Liver (tissue), 9 donors: ENCODE data around the gene BBS5. TPM values are rescaled to one million over a fixed set of nuclear protein-coding genes. Genes with fewer than 3 reads are reported as not detected.

Experiments
- DNase-seq: peaks from one replicate; pipeline ENCODE4 v3.0.0-alpha.2; 2017; ENCODE audit warnings: low spot score
- H3K27ac ChIP-seq, 2 donors: one replicate each; pipeline ENCODE4 v1.7.0; 2013; ENCODE audit warnings: inconsistent platforms in 2 of 2, low read length in 2 of 2, control low read depth in 1 of 2, low read depth in 1 of 2, mild to moderate bottlenecking in 1 of 2
- H3K27me3 ChIP-seq, 4 donors: one replicate each; pipeline versions ENCODE4 v1.6.1 to v1.7.0; 2013; ENCODE audit warnings: low read length in 3 of 4, inconsistent platforms in 1 of 4, mild to moderate bottlenecking in 1 of 4, moderate library complexity in 1 of 4; ENCODE audit not compliant: control insufficient read depth in 4 of 4, insufficient read depth in 4 of 4
- H3K36me3 ChIP-seq, 4 donors: one replicate each; pipeline versions ENCODE4 v1.6.1 to v1.7.0; 2013; ENCODE audit warnings: low read length in 3 of 4, mild to moderate bottlenecking in 3 of 4, low read depth in 1 of 4, moderate library complexity in 1 of 4; ENCODE audit not compliant: control insufficient read depth in 4 of 4, insufficient read depth in 3 of 4
- H3K4me1 ChIP-seq, 4 donors: one replicate each; pipeline versions ENCODE4 v1.6.1 to v1.7.0; 2013; ENCODE audit warnings: low read length in 3 of 4, mild to moderate bottlenecking in 3 of 4, moderate library complexity in 1 of 4; ENCODE audit not compliant: control insufficient read depth in 4 of 4, insufficient read depth in 4 of 4
- H3K4me3 ChIP-seq, 3 donors: one replicate each; pipeline versions ENCODE4 v1.6.1 to v1.7.0; 2013; ENCODE audit warnings: low read length in 3 of 3, control low read depth in 1 of 3, low read depth in 1 of 3, mild to moderate bottlenecking in 1 of 3
- H3K9ac ChIP-seq, 2 donors: one replicate each; pipeline ENCODE4 v1.7.0; 2013; ENCODE audit warnings: low read length in 2 of 2, mild to moderate bottlenecking in 2 of 2, moderate library complexity in 2 of 2, control low read depth in 1 of 2, low read depth in 1 of 2
- H3K9me3 ChIP-seq, 4 donors: one replicate each; pipeline versions ENCODE4 v1.6.1 to v1.7.0; 2013; ENCODE audit warnings: low read length in 3 of 4; ENCODE audit not compliant: control insufficient read depth in 4 of 4
- ATF3 ChIP-seq: IDR thresholded peaks from 2 replicates; pipeline ENCODE4 v1.6.1; 2016; ENCODE audit warnings: antibody characterized with exemption
- EGR1 ChIP-seq, 2 donors: IDR thresholded peaks; 2 replicates each; pipeline ENCODE4 v1.6.1; 2016 to 2018; ENCODE audit warnings: antibody characterized with exemption in 2 of 2, low read depth in 2 of 2
- FOXA1 ChIP-seq: IDR thresholded peaks from 2 replicates; pipeline ENCODE4 v1.6.1; 2016; ENCODE audit warnings: antibody characterized with exemption
- FOXA2 ChIP-seq: IDR thresholded peaks from 2 replicates; pipeline ENCODE4 v1.6.1; 2016; ENCODE audit warnings: antibody characterized with exemption
- HNF4A ChIP-seq, 2 donors: conservative IDR thresholded peaks; 2 replicates each; pipeline ENCODE4 v1.6.1; 2016; ENCODE audit warnings: antibody characterized with exemption in 2 of 2, mild to moderate bottlenecking in 2 of 2
- HNF4G ChIP-seq: IDR thresholded peaks from 2 replicates; pipeline ENCODE4 v1.6.1; 2016; ENCODE audit warnings: antibody characterized with exemption
- JUND ChIP-seq, 2 donors: IDR thresholded peaks; 2 replicates each; pipeline ENCODE4 v1.6.1; 2016; ENCODE audit warnings: antibody characterized with exemption in 2 of 2
- NR2F2 ChIP-seq: IDR thresholded peaks from 2 replicates; pipeline ENCODE4 v1.6.1; 2016; ENCODE audit warnings: antibody characterized with exemption
- RAD21 ChIP-seq, 2 donors: IDR thresholded peaks; 2 replicates each; pipeline ENCODE4 v1.6.1; 2016; ENCODE audit warnings: antibody characterized with exemption in 2 of 2, mild to moderate bottlenecking in 2 of 2
- REST ChIP-seq: IDR thresholded peaks from 2 replicates; pipeline ENCODE4 v1.6.1; 2016; ENCODE audit warnings: antibody characterized with exemption, mild to moderate bottlenecking
- RXRA ChIP-seq, 2 donors: IDR thresholded peaks; 2 replicates each; pipeline ENCODE4 v1.6.1; 2017 to 2018; ENCODE audit warnings: antibody characterized with exemption in 2 of 2, mild to moderate bottlenecking in 1 of 2
- SP1 ChIP-seq: IDR thresholded peaks from 2 replicates; pipeline ENCODE4 v1.6.1; 2018; ENCODE audit warnings: antibody characterized with exemption, mild to moderate bottlenecking
- TAF1 ChIP-seq: conservative IDR thresholded peaks from 2 replicates; pipeline ENCODE4 v1.6.1; 2016; ENCODE audit warnings: antibody characterized with exemption, mild to moderate bottlenecking
- YY1 ChIP-seq: IDR thresholded peaks from 2 replicates; pipeline ENCODE4 v1.6.1; 2016; ENCODE audit warnings: antibody characterized with exemption, mild to moderate bottlenecking
- ZBTB33 ChIP-seq: IDR thresholded peaks from 2 replicates; pipeline ENCODE4 v1.6.1; 2016; ENCODE audit warnings: antibody characterized with exemption
- WGBS: extraction: QIAGEN DNeasy Blood & Tissue Kit; methylation state at CpG from one replicate; pipeline ENCODE4 v1.1.7; 2013; 5-methylcytosine and 5-hydroxymethylcytosine counted together
- polyA plus RNA-seq, 2 donors: library from polyadenylated mRNA; stranded (reverse) in 1 of 2; unstranded in 1 of 2; fragments of 200-250 nt in 1 of 2; fragments of >200 nt in 1 of 2; fragmentation: Nextera tagmentation in 1 of 2; extraction: Ambion mirVana in 1 of 2; gene quantifications; one replicate each; pipeline versions ENCODE4 v1.2.1 to v1.2.3, GENCODE V29; 2013 to 2015
- total RNA-seq, 2 donors: library from RNA; depleted of rRNA; stranded (reverse); fragments of >200 nt; gene quantifications; one replicate each; pipeline ENCODE4 v1.2.3, GENCODE V29; 2014
- TF ChIP-seq, protein P1 (sequence below): IDR thresholded peaks from 2 replicates; pipeline ENCODE4 v1.6.1; 2016; ENCODE audit warnings: antibody characterized with exemption
- TF ChIP-seq, protein P2 (sequence below): fragments of 150-350 bp; IDR thresholded peaks from 2 replicates; pipeline ENCODE4 v1.5.1; 2017; ENCODE audit warnings: improper control_type of control experiment, low read depth, low read length; ENCODE audit not compliant: missing input control
- donor health status: healthy.
- donor health status: healthy.
- donor health status: healthy.
- donor health status: healthy.
- donor health status: healthy.

BBS5 gene
- total and polyA plus RNA-seq, 4 donors = 1.7 to 2.5 (median 2.1) TPM

DNA sequence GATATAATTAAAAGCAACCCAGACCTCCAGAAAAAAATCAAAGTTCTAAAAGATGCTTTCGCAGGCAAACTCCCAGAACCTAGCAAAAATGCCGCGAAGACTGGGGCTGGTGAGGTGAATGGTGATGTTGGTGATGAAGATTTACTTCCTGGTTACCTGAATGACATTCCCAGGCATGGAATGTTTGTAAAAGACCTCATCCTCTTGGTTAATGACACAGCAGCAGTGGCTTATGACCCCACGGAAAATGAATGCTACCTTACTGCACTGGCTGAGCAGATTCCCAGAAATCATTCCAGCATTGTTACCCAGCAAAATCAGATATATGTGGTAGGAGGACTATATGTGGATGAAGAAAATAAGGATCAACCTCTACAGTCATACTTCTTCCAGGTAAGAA is 31.2 kb downstream of the BBS5 start (continued):
- TF ChIP-seq REST = no peak
- TF ChIP-seq SP1 = no peak

DNA sequence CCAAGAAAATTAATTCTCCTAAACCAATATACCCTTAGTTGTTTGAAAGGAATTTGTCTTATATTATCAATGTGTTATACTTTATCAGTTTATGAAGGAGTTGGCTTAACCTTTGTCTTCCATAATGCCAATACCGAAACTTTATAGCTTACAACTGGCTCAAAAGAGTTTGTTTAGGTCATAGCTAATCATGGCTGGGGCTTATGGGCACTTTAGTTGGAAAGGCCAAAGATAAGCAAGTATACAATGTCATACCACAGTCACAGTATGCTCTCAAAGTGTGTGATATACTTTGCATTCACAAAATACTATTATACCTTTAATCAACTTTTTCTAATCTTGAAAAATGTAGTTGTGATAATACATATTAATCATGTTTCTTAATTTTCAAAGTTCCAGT is 32.5 kb downstream of the BBS5 start:
- Histone ChIP-seq H3K9me3 (no peaks in the 10 kb centered on the region), H3K4me3 (no peak overlapping the region), H3K27me3 (no peaks in the 10 kb centered on the region), H3K9ac (no peak overlapping the region), H3K27ac (no peak overlapping the region), H3K4me1 (no peaks in the 10 kb centered on the region), H3K36me3 (no peaks in the 10 kb centered on the region)
- TF ChIP-seq JUND (IDR thresholded peaks at IDR 0.05) (no peak), ZBTB33 (no peak), SP1 (no peak), NR2F2 (no peak), FOXA2 (no peak), REST (no peak), HNF4A (conservative IDR thresholded peaks at IDR 0.05) (no peak), RXRA (IDR thresholded peaks at IDR 0.05) (no peak), EGR1 (IDR thresholded peaks at IDR 0.05; ENCODE audit: low read depth in 2 of 2) (no peak), YY1 (no peak), RAD21 (IDR thresholded peaks at IDR 0.05) (no peak), ATF3 (no peak), TAF1 (no peak), FOXA1 (no peak), HNF4G (no peak)
- TF ChIP-seq, protein P1, sequence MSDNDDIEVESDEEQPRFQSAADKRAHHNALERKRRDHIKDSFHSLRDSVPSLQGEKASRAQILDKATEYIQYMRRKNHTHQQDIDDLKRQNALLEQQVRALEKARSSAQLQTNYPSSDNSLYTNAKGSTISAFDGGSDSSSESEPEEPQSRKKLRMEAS = no peak
- TF ChIP-seq, protein P2, sequence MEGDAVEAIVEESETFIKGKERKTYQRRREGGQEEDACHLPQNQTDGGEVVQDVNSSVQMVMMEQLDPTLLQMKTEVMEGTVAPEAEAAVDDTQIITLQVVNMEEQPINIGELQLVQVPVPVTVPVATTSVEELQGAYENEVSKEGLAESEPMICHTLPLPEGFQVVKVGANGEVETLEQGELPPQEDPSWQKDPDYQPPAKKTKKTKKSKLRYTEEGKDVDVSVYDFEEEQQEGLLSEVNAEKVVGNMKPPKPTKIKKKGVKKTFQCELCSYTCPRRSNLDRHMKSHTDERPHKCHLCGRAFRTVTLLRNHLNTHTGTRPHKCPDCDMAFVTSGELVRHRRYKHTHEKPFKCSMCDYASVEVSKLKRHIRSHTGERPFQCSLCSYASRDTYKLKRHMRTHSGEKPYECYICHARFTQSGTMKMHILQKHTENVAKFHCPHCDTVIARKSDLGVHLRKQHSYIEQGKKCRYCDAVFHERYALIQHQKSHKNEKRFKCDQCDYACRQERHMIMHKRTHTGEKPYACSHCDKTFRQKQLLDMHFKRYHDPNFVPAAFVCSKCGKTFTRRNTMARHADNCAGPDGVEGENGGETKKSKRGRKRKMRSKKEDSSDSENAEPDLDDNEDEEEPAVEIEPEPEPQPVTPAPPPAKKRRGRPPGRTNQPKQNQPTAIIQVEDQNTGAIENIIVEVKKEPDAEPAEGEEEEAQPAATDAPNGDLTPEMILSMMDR = no peak
- WGBS = 93% methylated on average over 1 of the region's 1 CpG
- DNase-seq = no peak
